Measurements from ENCODE around the gene ATRNL1. TPM values are rescaled to one million over a fixed set of nuclear protein-coding genes. Genes with fewer than 3 reads are reported as not detected.

The ATRNL1 gene
- total and polyA plus RNA-seq, 4 donors, result 0.40 to 26.9 (median 5.3) TPM

GRCh38 chr10:115163129-115163528 is 70.0 kb downstream of the ATRNL1 start:
- no peak overlapping the region for H3K27ac ChIP-seq (ENCODE audit: low read depth in 1 of 2, low read length in 2 of 2)
- H3K36me3 ChIP-seq (ENCODE audit: control insufficient read depth in 4 of 4, insufficient read depth in 3 of 4, low read depth in 1 of 4, low read length in 3 of 4), result no peaks in the 10 kb centered on the region
- H3K4me3 ChIP-seq (ENCODE audit: low read depth in 1 of 3, low read length in 3 of 3), result no peak overlapping the region
- 93% methylated on average over 5 of the region's 5 CpGs for WGBS
- H3K9ac ChIP-seq (ENCODE audit: low read depth in 1 of 2, low read length in 2 of 2), result no peak overlapping the region
- H3K4me1 ChIP-seq (ENCODE audit: control insufficient read depth in 4 of 4, insufficient read depth in 4 of 4, low read length in 3 of 4), result no peaks in the 10 kb centered on the region
- no peaks in the 10 kb centered on the region for H3K9me3 ChIP-seq (ENCODE audit: control insufficient read depth in 4 of 4, low read length in 3 of 4)
- DNase-seq (ENCODE audit: low spot score), result no peak
- TF ChIP-seq ZBTB33 (IDR thresholded peaks at IDR 0.05), result no peak
- no peak for TF ChIP-seq REST (IDR thresholded peaks at IDR 0.05)
- no peak for TF ChIP-seq CTCF (IDR thresholded peaks at IDR 0.05; ENCODE audit: low read depth, low read length, missing input control)
- H3K27me3 ChIP-seq (ENCODE audit: control insufficient read depth in 4 of 4, insufficient read depth in 4 of 4, low read length in 3 of 4), result peaks cover 0 to under 1% (median 0%) of the 10 kb centered on the region in 4 donors

GRCh38 chr10:115164220-115164619 is 71.1 kb downstream of the ATRNL1 start:
- Histone ChIP-seq H3K27ac (ENCODE audit: low read depth in 1 of 2, low read length in 2 of 2) (no peak overlapping the region), H3K4me1 (ENCODE audit: control insufficient read depth in 4 of 4, insufficient read depth in 4 of 4, low read length in 3 of 4) (no peaks in the 10 kb centered on the region)
- 82% methylated on average over 2 of the region's 2 CpGs for WGBS

More at GRCh38 chr10:115164220-115164619, 71.1 kb downstream of the ATRNL1 start:
- H3K9ac ChIP-seq (ENCODE audit: low read depth in 1 of 2, low read length in 2 of 2), result no peak overlapping the region
- peaks cover 0 to 4% (median 0%) of the 10 kb centered on the region in 4 donors for H3K27me3 ChIP-seq (ENCODE audit: control insufficient read depth in 4 of 4, insufficient read depth in 4 of 4, low read length in 3 of 4)
- no peak for DNase-seq (ENCODE audit: low spot score)
- no peak overlapping the region for H3K4me3 ChIP-seq (ENCODE audit: low read depth in 1 of 3, low read length in 3 of 3)
- no peaks in the 10 kb centered on the region for H3K9me3 ChIP-seq (ENCODE audit: control insufficient read depth in 4 of 4, low read length in 3 of 4)
- H3K36me3 ChIP-seq (ENCODE audit: control insufficient read depth in 4 of 4, insufficient read depth in 3 of 4, low read depth in 1 of 4, low read length in 3 of 4), result no peaks in the 10 kb centered on the region
- TF ChIP-seq RXRA (IDR thresholded peaks at IDR 0.05) (no peak), FOXA2 (IDR thresholded peaks at IDR 0.05) (no peak), JUND (IDR thresholded peaks at IDR 0.05) (no peak), ZBTB33 (IDR thresholded peaks at IDR 0.05) (no peak), ATF3 (IDR thresholded peaks at IDR 0.05) (no peak), NR2F2 (IDR thresholded peaks at IDR 0.05) (no peak), FOXA1 (IDR thresholded peaks at IDR 0.05) (no peak), RAD21 (IDR thresholded peaks at IDR 0.05) (no peak), TAF1 (conservative IDR thresholded peaks at IDR 0.05) (no peak), EGR1 (IDR thresholded peaks at IDR 0.05; ENCODE audit: low read depth in 2 of 2) (no peak), SP1 (IDR thresholded peaks at IDR 0.05) (no peak), YY1 (IDR thresholded peaks at IDR 0.05) (no peak)

Data from liver (tissue), 9 donors.